Sigmoid colon (tissue), 7 donors: ENCODE results near the gene ACSF2. TPM values are rescaled to one million over a fixed set of nuclear protein-coding genes. Genes with fewer than 3 reads are reported as not detected.
"Not testable (repeated sequence)": the region's sequence is repeated elsewhere in the genome, so short reads cannot be mapped to it uniquely, and the experiment has no call there.

Experiments used
- DNase-seq: peaks from one replicate; pipeline ENCODE4 v3.0.0-alpha.2; 2019
- H3K27ac ChIP-seq, 4 donors: fragments of 200-600 bp; sonication (generic); one replicate each; pipeline ENCODE4 v1.5.1; 2016 to 2019; ENCODE audit warnings: mild to moderate bottlenecking in 1 of 4
- H3K27me3 ChIP-seq, 3 donors: fragments of 200-600 bp; sonication (generic); one replicate each; pipeline ENCODE4 v1.5.1; 2019; ENCODE audit warnings: mild to moderate bottlenecking in 1 of 3
- H3K36me3 ChIP-seq, 4 donors: fragments of 200-600 bp; sonication (generic); one replicate each; pipeline ENCODE4 v1.5.1; 2016 to 2019
- H3K4me1 ChIP-seq, 4 donors: fragments of 200-600 bp; sonication (generic); one replicate each; pipeline ENCODE4 v1.5.1; 2017 to 2019
- H3K4me3 ChIP-seq, 4 donors: fragments of 200-600 bp; sonication (generic); one replicate each; pipeline ENCODE4 v1.5.1; 2017 to 2019; ENCODE audit warnings: mild to moderate bottlenecking in 2 of 4, moderate library complexity in 1 of 4
- H3K9me3 ChIP-seq, 4 donors: fragments of 200-600 bp in 3 of 4; sonication (generic) in 3 of 4; one replicate each; pipeline versions ENCODE4 v1.5.1 to v1.6.1; 2013 to 2019
- EP300 ChIP-seq, 4 donors: sonication (generic); formaldehyde crosslinking; IDR thresholded peaks; one replicate each; pipeline ENCODE4 v1.6.1; 2017; ENCODE audit warnings: antibody characterized with exemption in 4 of 4
- POLR2A ChIP-seq, 2 donors: fragments of 450-650 bp; IDR thresholded peaks; one replicate each; pipeline ENCODE4 v1.6.1; 2016; ENCODE audit warnings: antibody characterized with exemption in 2 of 2, mild to moderate bottlenecking in 2 of 2, moderate library complexity in 2 of 2
- POLR2AphosphoS5 ChIP-seq, 4 donors: sonication (generic); formaldehyde crosslinking; IDR thresholded peaks; one replicate each; pipeline ENCODE4 v1.6.1; 2017; ENCODE audit warnings: antibody characterized with exemption in 4 of 4
- WGBS, 2 donors: extraction: QIAGEN DNeasy Blood & Tissue Kit; methylation state at CpG; one replicate each; pipeline ENCODE4 v1.1.7; 2013; 5-methylcytosine and 5-hydroxymethylcytosine counted together
- intact Hi-C: fragments of 100-400 bp; cut with DNase I; formaldehyde crosslinking; loops from one replicate; pipeline ENCODE4 v1.15.1; 2023
- polyA plus RNA-seq, 3 donors: library from polyadenylated mRNA; stranded (reverse); fragments of 200-250 nt; gene quantifications; one replicate each; pipeline ENCODE4 v1.2.3, GENCODE V29; 2013
- total RNA-seq, 4 donors: library from RNA; depleted of rRNA; stranded (reverse); fragments of >200 nt; gene quantifications; one replicate each; pipeline ENCODE4 v1.1.0, GENCODE V29; 2016
- TF ChIP-seq, protein P1 (sequence below), 4 experiments: fragments of 450-650 bp in 3 of 4; fragments of 200-600 bp in 1 of 4; IDR thresholded peaks; one replicate each; pipeline ENCODE4 v1.5.1; 2016 to 2019; ENCODE audit warnings: antibody characterized with exemption in 4 of 4, mild to moderate bottlenecking in 3 of 4, moderate library complexity in 2 of 4
- donor health status: healthy with polysubstance abuse.
- donor health status: Bipolar disorder and iron deficiency.
- donor health status: healthy.

ACSF2 gene
- total and polyA plus RNA-seq, 7 donors, result 8.2 to 61.7 (median 28.5) TPM

GRCh38 chr17:50471009-50471905, 45.2 kb downstream of the ACSF2 start:
- intact Hi-C loops, result no loop called here
- Histone ChIP-seq H3K4me3 (no peak overlapping the region), H3K9me3 (no peaks in the 10 kb centered on the region), H3K27me3 (peaks cover 16 to 37% (median 25%) of the 10 kb centered on the region in 3 donors), H3K36me3 (no peaks in the 10 kb centered on the region), H3K4me1 (peaks cover 0 to 18% (median 14%) of the 10 kb centered on the region in 4 donors), H3K27ac (no peak overlapping the region)
- no peak for TF ChIP-seq POLR2A (IDR thresholded peaks at IDR 0.05)
- TF ChIP-seq, protein P1, sequence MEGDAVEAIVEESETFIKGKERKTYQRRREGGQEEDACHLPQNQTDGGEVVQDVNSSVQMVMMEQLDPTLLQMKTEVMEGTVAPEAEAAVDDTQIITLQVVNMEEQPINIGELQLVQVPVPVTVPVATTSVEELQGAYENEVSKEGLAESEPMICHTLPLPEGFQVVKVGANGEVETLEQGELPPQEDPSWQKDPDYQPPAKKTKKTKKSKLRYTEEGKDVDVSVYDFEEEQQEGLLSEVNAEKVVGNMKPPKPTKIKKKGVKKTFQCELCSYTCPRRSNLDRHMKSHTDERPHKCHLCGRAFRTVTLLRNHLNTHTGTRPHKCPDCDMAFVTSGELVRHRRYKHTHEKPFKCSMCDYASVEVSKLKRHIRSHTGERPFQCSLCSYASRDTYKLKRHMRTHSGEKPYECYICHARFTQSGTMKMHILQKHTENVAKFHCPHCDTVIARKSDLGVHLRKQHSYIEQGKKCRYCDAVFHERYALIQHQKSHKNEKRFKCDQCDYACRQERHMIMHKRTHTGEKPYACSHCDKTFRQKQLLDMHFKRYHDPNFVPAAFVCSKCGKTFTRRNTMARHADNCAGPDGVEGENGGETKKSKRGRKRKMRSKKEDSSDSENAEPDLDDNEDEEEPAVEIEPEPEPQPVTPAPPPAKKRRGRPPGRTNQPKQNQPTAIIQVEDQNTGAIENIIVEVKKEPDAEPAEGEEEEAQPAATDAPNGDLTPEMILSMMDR (IDR thresholded peaks at IDR 0.05), result no peak
- no peak for TF ChIP-seq EP300 (IDR thresholded peaks at IDR 0.05)
- TF ChIP-seq POLR2AphosphoS5 (IDR thresholded peaks at IDR 0.05), result no peak
- peak; percentile 43 for DNase-seq
- WGBS, 2 donors, result 79 to 81% methylated on average over 22 of the region's 22 CpGs

DNA sequence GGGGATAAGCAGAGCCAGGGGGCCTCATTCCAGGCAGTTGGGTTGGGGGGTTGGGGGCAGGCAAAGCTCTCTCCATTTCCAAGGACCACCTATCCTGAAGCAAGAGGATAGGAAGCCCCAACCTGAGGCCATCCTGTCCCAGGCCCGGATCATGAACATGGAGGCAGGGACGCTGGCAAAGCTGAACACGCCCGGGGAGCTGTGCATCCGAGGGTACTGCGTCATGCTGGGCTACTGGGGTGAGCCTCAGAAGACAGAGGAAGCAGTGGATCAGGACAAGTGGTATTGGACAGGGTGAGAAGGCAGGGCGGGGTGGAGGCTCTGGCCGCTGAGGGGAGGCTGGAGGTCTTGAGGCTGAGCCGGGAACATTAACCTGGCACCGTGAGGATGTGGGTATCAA, 46.3 kb downstream of the ACSF2 start:
- Histone ChIP-seq H3K27me3 (peaks cover 16 to 42% (median 29%) of the 10 kb centered on the region in 3 donors), H3K9me3 (no peaks in the 10 kb centered on the region), H3K27ac (no peak overlapping the region), H3K4me1 (peaks cover 0 to 18% (median 14%) of the 10 kb centered on the region in 4 donors), H3K4me3 (no peak overlapping the region), H3K36me3 (no peaks in the 10 kb centered on the region)
- no peak for TF ChIP-seq POLR2A (IDR thresholded peaks at IDR 0.05)
- no peak for TF ChIP-seq POLR2AphosphoS5 (IDR thresholded peaks at IDR 0.05)
- TF ChIP-seq EP300 (IDR thresholded peaks at IDR 0.05), result no peak
- TF ChIP-seq, protein P1 (IDR thresholded peaks at IDR 0.05), result no peak
- WGBS, 2 donors, result 95 to 98% methylated on average over 10 of the region's 10 CpGs
- no peak for DNase-seq
- intact Hi-C loops, result no loop called here

DNA sequence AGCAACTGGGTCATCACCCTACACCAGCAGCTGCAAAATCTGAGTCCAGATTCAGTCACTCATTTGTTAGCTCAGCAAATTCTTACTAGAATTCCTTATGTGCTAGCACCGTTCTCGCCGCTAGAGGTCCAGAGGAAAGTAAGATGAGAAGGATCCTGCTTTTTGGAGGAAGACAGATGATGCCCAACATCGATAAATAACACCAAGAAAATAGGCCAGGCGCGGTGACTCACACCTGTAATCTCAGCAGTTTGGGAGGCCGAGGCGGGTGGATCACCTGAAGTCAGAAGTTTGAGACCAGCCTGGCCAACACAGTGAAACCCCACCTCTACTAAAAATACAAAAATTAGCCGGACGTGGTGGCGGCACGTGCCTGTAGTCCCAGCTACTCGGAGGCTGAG, 46.7 kb downstream of the ACSF2 start:
- intact Hi-C loops, H3K36me3 ChIP-seq, H3K27ac ChIP-seq, DNase-seq, H3K9me3 ChIP-seq, H3K4me3 ChIP-seq: not testable (repeated sequence)
- Histone ChIP-seq H3K27me3 (peaks cover 16 to 40% (median 26%) of the 10 kb centered on the region in 3 donors), H3K4me1 (peaks cover 0 to 20% (median 14%) of the 10 kb centered on the region in 4 donors)
- WGBS, 2 donors, result 92 to 94% methylated on average over 13 of the region's 13 CpGs

DNA sequence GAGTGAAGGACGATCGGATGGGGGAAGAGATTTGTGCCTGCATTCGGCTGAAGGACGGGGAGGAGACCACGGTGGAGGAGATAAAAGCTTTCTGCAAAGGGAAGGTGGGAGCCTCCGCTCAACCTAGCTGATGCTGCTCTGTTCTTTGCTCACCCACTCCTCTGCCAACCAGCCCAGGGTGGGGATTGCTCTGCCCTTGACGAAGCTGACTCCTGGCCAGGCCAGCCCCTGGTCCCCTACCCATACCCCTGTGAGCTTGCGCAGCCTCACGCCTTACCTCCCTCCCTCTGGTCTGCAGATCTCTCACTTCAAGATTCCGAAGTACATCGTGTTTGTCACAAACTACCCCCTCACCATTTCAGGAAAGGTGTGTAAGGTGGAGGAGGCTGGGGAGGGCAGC, 47.9 kb downstream of the ACSF2 start:
- intact Hi-C loops, result no loop called here
- Histone ChIP-seq H3K4me1 (peaks cover 0 to 17% (median 9%) of the 10 kb centered on the region in 4 donors), H3K9me3 (no peaks in the 10 kb centered on the region), H3K27ac (no peak overlapping the region), H3K36me3 (no peaks in the 10 kb centered on the region), H3K4me3 (no peak overlapping the region), H3K27me3 (peaks cover 9 to 28% (median 14%) of the 10 kb centered on the region in 3 donors)
- DNase-seq, result no peak
- WGBS, 2 donors, result 87 to 94% methylated on average over 11 of the region's 11 CpGs
- TF ChIP-seq POLR2A (IDR thresholded peaks at IDR 0.05), result no peak
- TF ChIP-seq, protein P1 (IDR thresholded peaks at IDR 0.05), result no peak
- TF ChIP-seq POLR2AphosphoS5 (IDR thresholded peaks at IDR 0.05), result no peak
- no peak for TF ChIP-seq EP300 (IDR thresholded peaks at IDR 0.05)

DNA sequence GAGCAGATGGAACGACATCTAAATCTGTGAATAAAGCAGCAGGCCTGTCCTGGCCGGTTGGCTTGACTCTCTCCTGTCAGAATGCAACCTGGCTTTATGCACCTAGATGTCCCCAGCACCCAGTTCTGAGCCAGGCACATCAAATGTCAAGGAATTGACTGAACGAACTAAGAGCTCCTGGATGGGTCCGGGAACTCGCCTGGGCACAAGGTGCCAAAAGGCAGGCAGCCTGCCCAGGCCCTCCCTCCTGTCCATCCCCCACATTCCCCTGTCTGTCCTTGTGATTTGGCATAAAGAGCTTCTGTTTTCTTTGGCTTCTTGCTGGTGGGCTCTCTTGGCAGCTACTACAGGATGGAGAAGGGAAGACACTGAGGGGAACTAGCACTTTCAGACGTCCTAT, 48.5 kb downstream of the ACSF2 start:
- no peak overlapping the region for H3K27ac ChIP-seq
- WGBS, 2 donors, result 80 to 88% methylated on average over 6 of the region's 6 CpGs
- intact Hi-C loops, result no loop called here
- H3K27me3 ChIP-seq, result peaks cover 3 to 22% (median 8%) of the 10 kb centered on the region in 3 donors
- no peaks in the 10 kb centered on the region for H3K9me3 ChIP-seq
- H3K4me1 ChIP-seq, result peaks cover 0 to 13% (median 4%) of the 10 kb centered on the region in 4 donors
- TF ChIP-seq, protein P1 (IDR thresholded peaks at IDR 0.05), result no peak
- TF ChIP-seq POLR2AphosphoS5 (IDR thresholded peaks at IDR 0.05) (no peak), POLR2A (IDR thresholded peaks at IDR 0.05) (no peak), EP300 (IDR thresholded peaks at IDR 0.05) (no peak)
- no peak for DNase-seq
- no peak overlapping the region for H3K4me3 ChIP-seq
- no peaks in the 10 kb centered on the region for H3K36me3 ChIP-seq
